ENCODE data around the gene PPM1B. TPM values are rescaled to one million over a fixed set of nuclear protein-coding genes. Genes with fewer than 3 reads are reported as not detected.

PPM1B gene
- total and polyA plus RNA-seq, 2 donors (not counting 3 experiments of a cell fraction or from before 2014, with no cell fraction given) = 8.0 to 24.1 TPM

DNA sequence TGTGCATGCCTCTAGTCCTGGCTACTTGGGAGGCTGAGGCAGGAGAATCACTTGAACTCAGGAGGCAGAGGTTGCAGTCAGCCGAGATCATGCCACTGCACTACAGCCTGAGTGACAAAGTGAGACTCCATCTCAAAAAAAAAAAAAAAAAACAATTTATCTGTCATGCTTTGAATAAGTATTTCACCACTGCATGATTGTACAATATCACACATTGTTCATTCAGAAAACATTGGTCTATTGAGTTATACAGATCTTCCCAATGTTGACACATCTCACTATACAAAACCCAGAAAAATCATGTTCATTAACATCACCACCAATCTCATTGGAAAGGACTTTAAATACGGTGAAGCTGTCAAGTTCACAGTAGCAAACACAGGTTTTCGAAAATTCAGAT, 46.8 kb upstream of the PPM1B start:
- Histone ChIP-seq H3K27ac (ENCODE audit: insufficient read depth, low read depth, low read length) (no peak overlapping the region), H3K79me2 (ENCODE audit: control insufficient read depth, insufficient read depth, low read length) (no peaks in the 10 kb centered on the region), H3K27me3 (ENCODE audit: control insufficient read depth in 2 of 2, insufficient read depth in 2 of 2, low read length in 2 of 2) (no peaks in the 10 kb centered on the region), H4K20me1 (replicated peaks; ENCODE audit: control insufficient read depth, extremely low read depth, insufficient read depth, low read length) (no peaks in the 10 kb centered on the region), H3K4me2 (ENCODE audit: insufficient read depth, low read length) (no peak overlapping the region), H3K9me3 (replicated peaks; ENCODE audit: control insufficient read depth, insufficient read depth, low read length) (no peaks in the 10 kb centered on the region), H3K4me1 (ENCODE audit: control insufficient read depth, extremely low read depth, insufficient read depth, low read length) (no peaks in the 10 kb centered on the region), H3K36me3 (ENCODE audit: control insufficient read depth in 2 of 2, extremely low read depth in 1 of 2, insufficient read depth in 2 of 2, low read length in 2 of 2) (no peaks in the 10 kb centered on the region), H3K9ac (replicated peaks; ENCODE audit: extremely low read depth, insufficient read depth, low read length) (no peak overlapping the region), H3K4me3 (replicated peaks in 1 of 3; ENCODE audit: insufficient read depth in 1 of 3, low read depth in 1 of 3, low read length in 3 of 3) (no peak overlapping the region), H2AFZ (ENCODE audit: low read depth, low read length) (no peak overlapping the region), H3K9me1 (replicated peaks; ENCODE audit: control insufficient read depth, extremely low read depth, insufficient read depth, low read length) (no peaks in the 10 kb centered on the region)
- ChIA-PET CTCF (no interaction called here), POLR2A (no interaction called here)
- no peak for DNase-seq (ENCODE audit: low read depth, low spot score)
- no peak for FAIRE-seq
- dilution Hi-C loops (cut with MboI; ENCODE audit: extremely low pct_ligation_motif_present, low sequenced_read_pairs) (no loop called here), intact Hi-C loops (cut with micrococcal nuclease) (no loop called here)
- no peak for TF ChIP-seq CTCF (IDR thresholded peaks at IDR 0.05; ENCODE audit: extremely low read depth in 1 of 2, insufficient read depth in 1 of 2, low read depth in 1 of 2, low read length in 2 of 2)
- TF ChIP-seq FOS (IDR thresholded peaks at IDR 0.05; ENCODE audit: borderline replicate concordance, insufficient read depth, low read length) = no peak
- no peak for TF ChIP-seq GATA2 (IDR thresholded peaks at IDR 0.05; ENCODE audit: insufficient read depth, insufficient read length, low read depth, low read length)
- TF ChIP-seq JUN (IDR thresholded peaks at IDR 0.05; ENCODE audit: borderline replicate concordance, insufficient read depth, insufficient read length, low read depth) = no peak
- no peak for TF ChIP-seq POLR2A (IDR thresholded peaks at IDR 0.05; ENCODE audit: low read depth, low read length)
- no peak for TF ChIP-seq MYC (IDR thresholded peaks at IDR 0.05; ENCODE audit: low read depth, low read length)
- no peak for TF ChIP-seq EZH2 (IDR thresholded peaks at IDR 0.05; ENCODE audit: borderline replicate concordance, low read depth, low read length, severe bottlenecking)
- TF ChIP-seq POLR2AphosphoS5 (IDR thresholded peaks at IDR 0.05; ENCODE audit: insufficient read depth, low read depth, low read length) = no peak
- TF ChIP-seq, protein P1, sequence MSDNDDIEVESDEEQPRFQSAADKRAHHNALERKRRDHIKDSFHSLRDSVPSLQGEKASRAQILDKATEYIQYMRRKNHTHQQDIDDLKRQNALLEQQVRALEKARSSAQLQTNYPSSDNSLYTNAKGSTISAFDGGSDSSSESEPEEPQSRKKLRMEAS (IDR thresholded peaks at IDR 0.05; ENCODE audit: insufficient read depth, insufficient read length) = no peak
- no TSS peak for BruUV-seq (replicated peaks)

All from endothelial cell of umbilical vein (primary cell).